HCT116 (cell line): ENCODE data around the gene DHX32. TPM values are rescaled to one million over a fixed set of nuclear protein-coding genes. Genes with fewer than 3 reads are reported as not detected.
"Not testable (repeated sequence)": the region's sequence is repeated elsewhere in the genome, so short reads cannot be mapped to it uniquely, and the experiment has no call there.

Source experiments
- ATAC-seq: fragments of 200-7000 bp; cut with Tn5 transposase; 2 replicates; pipeline ENCODE4 v1.9.1; 2020; ENCODE audit warnings: mild to moderate bottlenecking, moderate library complexity
- BruUV-seq: library from RNA; stranded (reverse); fragments of 400-500 nt; replicated peaks from 2 replicates; lab custom pipeline; 2021; lab: Mats Ljungman, UMichigan
- CTCF ChIA-PET: fragments of 300-600 bp; sonication (Branson Sonifier 250); formaldehyde crosslinking; loops from one replicate; lab custom pipeline; 2021; ENCODE audit warnings: antibody characterized with exemption; lab: Charles Lee
- POLR2A ChIA-PET: fragments of 300-600, 350-600 bp; sonication (Branson Sonifier 250); formaldehyde crosslinking; loops from one replicate; lab custom pipeline; 2021; ENCODE audit warnings: antibody characterized with exemption; lab: Charles Lee
- RAD21 ChIA-PET, 2 experiments: fragments of 300-600 bp; sonication (Branson Sonifier 250); formaldehyde crosslinking; loops; one replicate each; lab custom pipeline; 2023; ENCODE audit warnings: low total read pairs in 2 of 2; ENCODE audit not compliant: uncharacterized antibody in 2 of 2, unreplicated experiment in 2 of 2, low non-redundant PET in 1 of 2; lab: Charles Lee
- DNase-seq: peaks from one replicate; pipeline ENCODE4 v3.0.0-alpha.2; 2010; ENCODE audit warnings: low read depth, low spot score
- H2AFZ ChIP-seq: fragments of 200-600 bp; shearing (Covaris generic), sonication (generic); 2 replicates; pipeline ENCODE4 v1.6.1; 2017; ENCODE audit warnings: low read depth, mixed run types, mixed read lengths, antibody characterized with exemption, low read length; ENCODE audit not compliant: poor library complexity, severe bottlenecking
- H3K27ac ChIP-seq: 2 replicates; pipeline ENCODE4 v1.5.1; 2012; ENCODE audit warnings: low read depth, low read length
- H3K27me3 ChIP-seq: fragments of 200-600 bp; sonication (generic); 2 replicates; pipeline ENCODE4 v1.6.1; 2016; ENCODE audit warnings: mixed run types, low read length, mixed read lengths; ENCODE audit not compliant: insufficient read depth
- H3K36me3 ChIP-seq, 2 experiments: fragments of 200-500 bp in 1 of 2; fragments of 200-600 bp in 1 of 2; sonication (Bioruptor generic) in 1 of 2; sonication (generic) in 1 of 2; 2 replicates each; pipeline versions ENCODE4 v1.5.1 to v1.6.1; 2014 to 2016; ENCODE audit warnings: low read length in 2 of 2, inconsistent platforms in 1 of 2, mixed read lengths in 1 of 2, mixed run types in 1 of 2; ENCODE audit not compliant: insufficient read depth in 2 of 2, control insufficient read depth in 1 of 2
- H3K4me1 ChIP-seq, 2 experiments: fragments of 200-600 bp in 1 of 2; sonication (generic) in 1 of 2; 2 replicates each; pipeline versions ENCODE4 v1.5.1 to v1.6.1; 2012 to 2017; ENCODE audit warnings: low read length in 2 of 2, inconsistent platforms in 1 of 2, mild to moderate bottlenecking in 1 of 2, mixed read lengths in 1 of 2, mixed run types in 1 of 2, moderate library complexity in 1 of 2; ENCODE audit not compliant: insufficient read depth in 2 of 2, control insufficient read depth in 1 of 2
- H3K4me2 ChIP-seq: fragments of 200-600 bp; sonication (generic); 2 replicates; pipeline ENCODE4 v1.6.1; 2017; ENCODE audit warnings: mixed run types, low read length, mixed read lengths
- H3K4me3 ChIP-seq, 2 experiments: fragments of 200-600 bp in 1 of 2; sonication (generic) in 1 of 2; replicated peaks in 1 of 2; 2 replicates each; pipeline ENCODE4 v1.5.1; 2011 to 2016; ENCODE audit warnings: low read length in 2 of 2, control low read depth in 1 of 2, low read depth in 1 of 2, mild to moderate bottlenecking in 1 of 2, mixed read lengths in 1 of 2, mixed run types in 1 of 2
- H3K79me2 ChIP-seq: fragments of 200-600 bp; sonication (generic); 2 replicates; pipeline ENCODE4 v1.6.1; 2017; ENCODE audit warnings: mild to moderate bottlenecking, mixed run types, low read length, moderate library complexity, mixed read lengths; ENCODE audit not compliant: insufficient read depth
- H3K9ac ChIP-seq: fragments of 200-600 bp; sonication (generic); 2 replicates; pipeline ENCODE4 v1.6.1; 2016; ENCODE audit warnings: low read length, mixed read lengths
- H3K9me2 ChIP-seq: fragments of 200-600 bp; sonication (generic), shearing (Covaris generic); 2 replicates; pipeline ENCODE4 v1.6.1; 2017; ENCODE audit warnings: mixed run types, mild to moderate bottlenecking, moderate library complexity; ENCODE audit not compliant: insufficient read depth
- H3K9me3 ChIP-seq, 2 experiments: fragments of 200-500 bp in 1 of 2; fragments of 200-600 bp in 1 of 2; sonication (Bioruptor generic) in 1 of 2; sonication (generic) in 1 of 2; 2 replicates each; pipeline ENCODE4 v1.6.1; 2014 to 2017; ENCODE audit warnings: low read length in 2 of 2, mixed read lengths in 2 of 2, inconsistent platforms in 1 of 2, low read depth in 1 of 2, mild to moderate bottlenecking in 1 of 2, mixed run types in 1 of 2, moderate library complexity in 1 of 2; ENCODE audit not compliant: control insufficient read depth in 1 of 2, insufficient read depth in 1 of 2
- H4K20me1 ChIP-seq: fragments of 200-600 bp; sonication (generic), shearing (Covaris generic); 2 replicates; pipeline ENCODE4 v1.6.1; 2017; ENCODE audit warnings: mixed run types, mild to moderate bottlenecking, moderate library complexity; ENCODE audit not compliant: insufficient read depth
- ATF3 ChIP-seq: IDR thresholded peaks from 2 replicates; pipeline ENCODE4 v1.6.1; 2012
- ELF1 ChIP-seq: IDR thresholded peaks from 2 replicates; pipeline ENCODE4 v1.6.1; 2012; ENCODE audit warnings: low read depth, borderline replicate concordance
- EZH2 ChIP-seq: fragments of 200-600 bp; sonication (generic); IDR thresholded peaks from 2 replicates; pipeline ENCODE4 v1.6.1; 2017; ENCODE audit warnings: antibody characterized with exemption, mixed run types
- FOSL1 ChIP-seq: IDR thresholded peaks from 2 replicates; pipeline ENCODE4 v1.6.1; 2012; ENCODE audit warnings: low read depth
- JUND ChIP-seq: IDR thresholded peaks from 2 replicates; pipeline ENCODE4 v1.6.1; 2012
- POLR2AphosphoS5 ChIP-seq: IDR thresholded peaks from 2 replicates; pipeline ENCODE4 v1.6.1; 2011; ENCODE audit warnings: mild to moderate bottlenecking, low read depth, low read length, moderate library complexity
- REST ChIP-seq: IDR thresholded peaks from 2 replicates; pipeline ENCODE4 v1.6.1; 2012; ENCODE audit warnings: low read depth
- SP1 ChIP-seq: IDR thresholded peaks from 2 replicates; pipeline ENCODE4 v1.6.1; 2012; ENCODE audit warnings: low read depth
- SRF ChIP-seq: IDR thresholded peaks from 2 replicates; pipeline ENCODE4 v1.6.1; 2012; ENCODE audit warnings: low read depth
- TCF7L2 ChIP-seq: IDR thresholded peaks from 2 replicates; pipeline ENCODE4 v1.7.0; 2011; ENCODE audit warnings: borderline replicate concordance, inconsistent platforms; ENCODE audit not compliant: insufficient read depth, insufficient read length; ENCODE audit errors: extremely low read depth
- ZBTB33 ChIP-seq: IDR thresholded peaks from 2 replicates; pipeline ENCODE4 v1.6.1; 2011; ENCODE audit warnings: mild to moderate bottlenecking, low read length, moderate library complexity; ENCODE audit not compliant: insufficient replicate concordance; ENCODE audit errors: extremely low read depth
- ZFX ChIP-seq: fragments of 450-650 bp; IDR thresholded peaks from 2 replicates; pipeline ENCODE4 v1.6.1; 2017
- ZNF274 ChIP-seq: fragments of 200-500 bp; sonication (Bioruptor generic); IDR thresholded peaks from 2 replicates; pipeline ENCODE4 v1.6.1; 2014; ENCODE audit warnings: mild to moderate bottlenecking, low read depth, low read length, inconsistent platforms
- intact Hi-C: fragments of 100-400 bp; cut with micrococcal nuclease; formaldehyde crosslinking; loops from 2 replicates; pipeline ENCODE4 v1.10.0; 2022
- total RNA-seq: library from RNA; stranded (reverse); gene quantifications from one replicate; pipeline ENCODE4 v1.2.1, GENCODE V29; 2021; ENCODE audit not compliant: unreplicated experiment

DHX32 gene
- total RNA-seq, 1 experiment from 2014 or later = 50.9 TPM

GRCh38 chr10:125916977-125917376 is 35.9 kb upstream of the DHX32 start:
- Histone ChIP-seq H3K4me3 (no peak overlapping the region), H3K9ac (no peak overlapping the region), H3K79me2 (no peaks in the 10 kb centered on the region), H3K4me1 (peaks cover 0 to 6% of the 10 kb centered on the region in 2 experiments; a peak in 1 of 4 replicates), H3K4me2 (no peak overlapping the region), H2AFZ (no peak overlapping the region), H3K27ac (no peak overlapping the region), H3K27me3 (no peaks in the 10 kb centered on the region), H3K36me3 (no peaks in the 10 kb centered on the region), H3K9me3 (no peaks in the 10 kb centered on the region), H3K9me2 (no peaks in the 10 kb centered on the region), H4K20me1 (no peaks in the 10 kb centered on the region)
- TF ChIP-seq EZH2 (no peak), ZNF274 (no peak), FOSL1 (no peak), SP1 (no peak), ELF1 (no peak), REST (no peak), SRF (no peak), TCF7L2 (no peak), JUND (no peak), ATF3 (no peak), ZFX (no peak), POLR2AphosphoS5 (no peak), ZBTB33 (no peak)
- BruUV-seq = no TSS peak
- ATAC-seq (no peak), DNase-seq (no peak)
- intact Hi-C loops = no loop called here
- POLR2A ChIA-PET = no interaction called here
- CTCF ChIA-PET = interaction anchor here (1.0 kb wide), 1 partner anchor 17 kb away, joined by 3 read pairs; no protein-coding TSS in a partner anchor
- RAD21 ChIA-PET = no interaction called here

- H3K9me2 ChIP-seq, H3K9me3 ChIP-seq, BruUV-seq, H2AFZ ChIP-seq, H3K27me3 ChIP-seq, H3K4me2 ChIP-seq, H4K20me1 ChIP-seq, POLR2A ChIA-PET, ATAC-seq, intact Hi-C loops, RAD21 ChIA-PET, CTCF ChIA-PET, H3K79me2 ChIP-seq, DNase-seq, H3K36me3 ChIP-seq, H3K4me1 ChIP-seq, H3K9ac ChIP-seq, H3K27ac ChIP-seq, H3K4me3 ChIP-seq: not testable (repeated sequence)
Measured at GRCh38 chr10:125913277-125913676, 32.2 kb upstream of the DHX32 start.
